NCI-H1105 (cell line): Measurements from ENCODE around the gene PCK2.
A peak's percentile ranks its signal among the peaks of the same experiment; 100 is the strongest.

Source experiments
- DNase-seq: peaks from one replicate; lab custom pipeline; 2025; lab: John Stamatoyannopoulos, UW

The PCK2 gene

GRCh38 chr14:24115422-24116127, 21.5 kb downstream of the PCK2 start:
- DNase-seq, result no peak

- no peak for DNase-seq
These were observed 22.2 kb downstream of the PCK2 start for GRCh38 chr14:24116128-24116814.

- no peak for DNase-seq
These were observed 23.1 kb downstream of the PCK2 start for GRCh38 chr14:24117179-24117578.

GRCh38 chr14:24119691-24120090, 25.6 kb downstream of the PCK2 start:
- no peak for DNase-seq

GRCh38 chr14:24121210-24121609, 27.1 kb downstream of the PCK2 start:
- no peak for DNase-seq

- DNase-seq, result no peak
These were observed 28.3 kb downstream of the PCK2 start for GRCh38 chr14:24122416-24122815.

GRCh38 chr14:24122898-24123297, 28.8 kb downstream of the PCK2 start:
- no peak for DNase-seq

GRCh38 chr14:24123424-24124417, 29.6 kb downstream of the PCK2 start:
- DNase-seq, result no peak

- DNase-seq, result no peak
These were observed 32.8 kb downstream of the PCK2 start for GRCh38 chr14:24126939-24127338.

- no peak for DNase-seq
These were observed 33.6 kb downstream of the PCK2 start for GRCh38 chr14:24127673-24128072.

- no peak for DNase-seq
These were observed 35.4 kb downstream of the PCK2 start for GRCh38 chr14:24129410-24129998.

GRCh38 chr14:24130380-24130716, 36.2 kb downstream of the PCK2 start, which contains the start of gene FITM1:
Gene FITM1 (plus strand): TSS chr14:24130659. CDS start chr14:24131564, 905 bp downstream.
- DNase-seq, result no peak

GRCh38 chr14:24130717-24131548, 36.8 kb downstream of the PCK2 start:
- DNase-seq, result no peak

GRCh38 chr14:24131549-24131966, 37.4 kb downstream of the PCK2 start:
- no peak for DNase-seq

GRCh38 chr14:24132061-24132685, 38.1 kb downstream of the PCK2 start:
- DNase-seq, result peak; percentile 55

GRCh38 chr14:24132976-24133375, 38.9 kb downstream of the PCK2 start:
- DNase-seq, result no peak

- no peak for DNase-seq
These were observed 39.6 kb downstream of the PCK2 start for GRCh38 chr14:24133735-24134134.

- DNase-seq, result no peak
These were observed 41.4 kb downstream of the PCK2 start for GRCh38 chr14:24135584-24135833.

- DNase-seq, result peak; percentile 94
These were observed 41.9 kb downstream of the PCK2 start, which contains the start of gene PSME1 for GRCh38 chr14:24135834-24136683. Gene PSME1 (plus strand): TSS chr14:24136194. CDS start chr14:24136263, 69 bp downstream.
